ENCODE results near the gene LLGL1. TPM values are rescaled to one million over a fixed set of nuclear protein-coding genes. Genes with fewer than 3 reads are reported as not detected.
A peak's percentile ranks its signal among the peaks of the same experiment; 100 is the strongest.

The LLGL1 gene
- total RNA-seq, 1 donor from 2014 or later, result 43.5 TPM

- H3K27me3 ChIP-seq (ENCODE audit: insufficient read depth, low read length), result no peaks in the 10 kb centered on the region
- H2AFZ ChIP-seq (ENCODE audit: low read depth, low read length), result no peak overlapping the region
- FAIRE-seq (no peak), DNase-seq (ENCODE audit: low read depth) (peak; percentile 22)
- H3K27ac Mint-ChIP-seq (ENCODE audit: unreplicated experiment), result peak overlapping the region; percentile 80
- no peak overlapping the region for H3K4me3 Mint-ChIP-seq (ENCODE audit: unreplicated experiment)
- H3K9me3 ChIP-seq (ENCODE audit: insufficient read depth, low read depth, low read length), result no peaks in the 10 kb centered on the region
- H3K4me2 ChIP-seq (ENCODE audit: low read length), result peak overlapping the region; percentile 13
- no peaks in the 10 kb centered on the region for H4K20me1 ChIP-seq (ENCODE audit: insufficient read depth, low read length)
- no peaks in the 10 kb centered on the region for H3K27me3 Mint-ChIP-seq (ENCODE audit: low read depth, unreplicated experiment)
- no peaks in the 10 kb centered on the region for H3K9me3 Mint-ChIP-seq (ENCODE audit: unreplicated experiment)
- H3K9ac ChIP-seq (ENCODE audit: low read length), result peak overlapping the region; percentile 32
- H3K4me3 ChIP-seq (ENCODE audit: insufficient read depth, low read depth, low read length), result no peak overlapping the region
- no peaks in the 10 kb centered on the region for H3K79me2 ChIP-seq (ENCODE audit: insufficient read depth, low read length)
- peaks cover 13% of the 10 kb centered on the region for H3K36me3 Mint-ChIP-seq (ENCODE audit: low read depth, unreplicated experiment)
- TF ChIP-seq CTCF (IDR thresholded peaks at IDR 0.05; ENCODE audit: insufficient read depth, low read depth, low read length), result no peak
- no peak overlapping the region for H3K27ac ChIP-seq (ENCODE audit: low read depth, low read length)
- peaks cover 6% of the 10 kb centered on the region for H3K4me1 ChIP-seq (ENCODE audit: insufficient read depth, low read length)
- H3K4me1 Mint-ChIP-seq (ENCODE audit: low read depth, unreplicated experiment), result peaks cover 10% of the 10 kb centered on the region
- H3K36me3 ChIP-seq (ENCODE audit: insufficient read depth, low read length), result peaks cover 7% of the 10 kb centered on the region
Measured at GRCh38 chr17:18267927-18268711, 42.7 kb downstream of the LLGL1 start.

GRCh38 chr17:18270046-18270931, 44.9 kb downstream of the LLGL1 start:
- H3K4me3 Mint-ChIP-seq (ENCODE audit: unreplicated experiment), result no peak overlapping the region
- H3K79me2 ChIP-seq (ENCODE audit: insufficient read depth, low read length), result no peaks in the 10 kb centered on the region
- H3K27ac Mint-ChIP-seq (ENCODE audit: unreplicated experiment), result no peak overlapping the region
- H3K9me3 Mint-ChIP-seq (ENCODE audit: unreplicated experiment), result no peaks in the 10 kb centered on the region
- no peak overlapping the region for H3K4me2 ChIP-seq (ENCODE audit: low read length)
- no peak overlapping the region for H3K9ac ChIP-seq (ENCODE audit: low read length)
- peaks cover 6% of the 10 kb centered on the region for H3K4me1 ChIP-seq (ENCODE audit: insufficient read depth, low read length)
- no peak overlapping the region for H2AFZ ChIP-seq (ENCODE audit: low read depth, low read length)
- peaks cover 10% of the 10 kb centered on the region for H3K4me1 Mint-ChIP-seq (ENCODE audit: low read depth, unreplicated experiment)
- FAIRE-seq, result no peak
- no peak for TF ChIP-seq CTCF (IDR thresholded peaks at IDR 0.05; ENCODE audit: insufficient read depth, low read depth, low read length)
- TF ChIP-seq EZH2 (IDR thresholded peaks at IDR 0.05; ENCODE audit: insufficient read depth, low read length), result no peak
- peaks cover 14% of the 10 kb centered on the region for H3K36me3 Mint-ChIP-seq (ENCODE audit: low read depth, unreplicated experiment)
- H3K4me3 ChIP-seq (ENCODE audit: insufficient read depth, low read depth, low read length), result no peak overlapping the region
- H3K27ac ChIP-seq (ENCODE audit: low read depth, low read length), result no peak overlapping the region
- no peaks in the 10 kb centered on the region for H3K27me3 ChIP-seq (ENCODE audit: insufficient read depth, low read length)
- peaks cover 3% of the 10 kb centered on the region for H4K20me1 ChIP-seq (ENCODE audit: insufficient read depth, low read length)
- no peaks in the 10 kb centered on the region for H3K9me3 ChIP-seq (ENCODE audit: insufficient read depth, low read depth, low read length)
- DNase-seq (ENCODE audit: low read depth), result no peak
- no peaks in the 10 kb centered on the region for H3K27me3 Mint-ChIP-seq (ENCODE audit: low read depth, unreplicated experiment)
- peaks cover 13% of the 10 kb centered on the region for H3K36me3 ChIP-seq (ENCODE audit: insufficient read depth, low read length)

All from astrocyte (in vitro differentiated cells and primary cell).